ENCODE results near the gene TET2.

GRCh38 chr4:105265689-105266088 lies 119.0 kb downstream of the TET2 start:
- TF ChIP-seq RFX5 (IDR thresholded peaks at IDR 0.05; ENCODE audit: low read depth, low read length), result no peak
- TF ChIP-seq CTCF (conservative IDR thresholded peaks at IDR 0.05; ENCODE audit: low read depth, low read length), result no peak
